Esophagus squamous epithelium (tissue), 5 donors: ENCODE measurements around the gene DPY30. TPM values are rescaled to one million over a fixed set of nuclear protein-coding genes. Genes with fewer than 3 reads are reported as not detected.

ENCODE experiments used
- DNase-seq: peaks from one replicate; lab custom pipeline; 2025; lab: John Stamatoyannopoulos, UW
- H3K27ac ChIP-seq, 4 donors: fragments of 200-600 bp; sonication (generic); one replicate each; pipeline ENCODE4 v1.5.1; 2016 to 2019; ENCODE audit warnings: mild to moderate bottlenecking in 1 of 4
- H3K27me3 ChIP-seq, 4 donors: fragments of 200-600 bp; sonication (generic); 1 replicate in 3 of 4; 2 replicates in 1 of 4; pipeline versions ENCODE4 v1.5.1 to v1.6.0; 2017 to 2021; ENCODE audit warnings: antibody characterized with exemption in 1 of 4
- H3K36me3 ChIP-seq, 3 donors: fragments of 200-600 bp; sonication (generic); one replicate each; pipeline ENCODE4 v1.5.1; 2016 to 2019
- H3K4me1 ChIP-seq, 3 donors: fragments of 200-600 bp; sonication (generic); one replicate each; pipeline ENCODE4 v1.5.1; 2017 to 2019
- H3K4me3 ChIP-seq, 4 donors: fragments of 200-600 bp; sonication (generic); 1 replicate in 3 of 4; 2 replicates in 1 of 4; pipeline ENCODE4 v1.5.1; 2016 to 2019; ENCODE audit warnings: mild to moderate bottlenecking in 2 of 4, moderate library complexity in 1 of 4
- H3K9me3 ChIP-seq, 3 donors: fragments of 200-600 bp; sonication (generic); one replicate each; pipeline ENCODE4 v1.5.1; 2016 to 2019
- CTCF ChIP-seq, 6 experiments: fragments of 450-650 bp in 4 of 6; fragments of 200-600 bp in 2 of 6; sonication (generic) in 2 of 6; IDR thresholded peaks; one replicate each; pipeline ENCODE4 v1.5.1; 2016 to 2019; ENCODE audit warnings: antibody characterized with exemption in 6 of 6, mild to moderate bottlenecking in 4 of 6, moderate library complexity in 4 of 6
- POLR2A ChIP-seq, 4 donors: fragments of 450-650 bp; IDR thresholded peaks; one replicate each; pipeline ENCODE4 v1.6.1; 2017; ENCODE audit warnings: antibody characterized with exemption in 4 of 4, mild to moderate bottlenecking in 4 of 4, moderate library complexity in 3 of 4
- WGBS, 2 donors: methylation state at CpG; one replicate each; pipeline ENCODE4 v1.1.5; 2018; 5-methylcytosine and 5-hydroxymethylcytosine counted together
- intact Hi-C: fragments of 100-400 bp; cut with DNase I; formaldehyde crosslinking; loops from one replicate; pipeline ENCODE4 v1.15.0; 2022
- total RNA-seq, 4 donors: library from RNA; depleted of rRNA; stranded (reverse); fragments of >200 nt; gene quantifications; one replicate each; pipeline ENCODE4 v1.1.0, GENCODE V29; 2016
- donor health status: DM: yes; HTN: yes; CAD: no.

The DPY30 gene
- total RNA-seq, 4 donors from 2014 or later = 53.0 to 58.2 (median 54.6) TPM

GRCh38 chr2:31980674-31981356, 58.8 kb downstream of the DPY30 start:
- Histone ChIP-seq H3K36me3 (peaks cover 0 to 9% (median 0%) of the 10 kb centered on the region in 3 donors), H3K4me3 (no peak overlapping the region), H3K27ac (no peak overlapping the region), H3K4me1 (peaks cover 0 to 18% (median 4%) of the 10 kb centered on the region in 3 donors), H3K27me3 (no peaks in the 10 kb centered on the region), H3K9me3 (no peaks in the 10 kb centered on the region)
- no peak for DNase-seq
- intact Hi-C loops = no loop called here
- WGBS, 2 donors = 60 to 71% methylated on average over 6 of the region's 6 CpGs
- TF ChIP-seq CTCF (IDR thresholded peaks at IDR 0.05) = no peak
- no peak for TF ChIP-seq POLR2A (IDR thresholded peaks at IDR 0.05)

GRCh38 chr2:31979956-31980355, 59.6 kb downstream of the DPY30 start:
- intact Hi-C loops = no loop called here
- 61 to 70% methylated on average over 3 of the region's 3 CpGs for WGBS, 2 donors
- TF ChIP-seq CTCF (IDR thresholded peaks at IDR 0.05) (no peak), POLR2A (IDR thresholded peaks at IDR 0.05) (no peak)

GRCh38 chr2:31979018-31979417, 60.6 kb downstream of the DPY30 start:
- no peak overlapping the region for H3K27ac ChIP-seq
- H3K27me3 ChIP-seq = no peaks in the 10 kb centered on the region
- H3K4me1 ChIP-seq = peaks cover 0 to 18% (median 4%) of the 10 kb centered on the region in 3 donors
- TF ChIP-seq CTCF (IDR thresholded peaks at IDR 0.05) (no peak), POLR2A (IDR thresholded peaks at IDR 0.05) (no peak)
- DNase-seq = no peak
- H3K36me3 ChIP-seq = peaks cover 0 to 9% (median 0%) of the 10 kb centered on the region in 3 donors
- WGBS, 2 donors = 90 to 96% methylated on average over 3 of the region's 3 CpGs
- H3K9me3 ChIP-seq = no peaks in the 10 kb centered on the region
- H3K4me3 ChIP-seq = no peak overlapping the region
- intact Hi-C loops = no loop called here

More at GRCh38 chr2:31979956-31980355, 59.6 kb downstream of the DPY30 start:
- no peaks in the 10 kb centered on the region for H3K9me3 ChIP-seq
- no peak overlapping the region for H3K4me3 ChIP-seq
- H3K4me1 ChIP-seq = peaks cover 0 to 18% (median 4%) of the 10 kb centered on the region in 3 donors
- H3K36me3 ChIP-seq = peaks cover 0 to 9% (median 0%) of the 10 kb centered on the region in 3 donors
- no peaks in the 10 kb centered on the region for H3K27me3 ChIP-seq
- H3K27ac ChIP-seq = no peak overlapping the region
- DNase-seq = no peak

- TF ChIP-seq CTCF (IDR thresholded peaks at IDR 0.05) (no peak), POLR2A (IDR thresholded peaks at IDR 0.05) (no peak)
- Histone ChIP-seq H3K27me3 (no peaks in the 10 kb centered on the region), H3K9me3 (no peaks in the 10 kb centered on the region), H3K4me3 (no peak overlapping the region), H3K27ac (no peak overlapping the region), H3K4me1 (peaks cover 0 to 18% (median 4%) of the 10 kb centered on the region in 3 donors), H3K36me3 (peaks cover 0 to 9% (median 0%) of the 10 kb centered on the region in 3 donors)
- 91 to 97% methylated on average over 6 of the region's 6 CpGs for WGBS, 2 donors
- no peak for DNase-seq
- intact Hi-C loops = no loop called here
Observed at GRCh38 chr2:31978436-31978835, 61.2 kb downstream of the DPY30 start.

Other genes with a start within 250 kb of the DPY30 start
- 10 to 100 TPM; 32.1 to 61.7 (median 45.0) TPM for gene MEMO1, start 28.8 kb downstream of the DPY30 start, total RNA-seq
- gene SPAST, start 23.8 kb upstream of the DPY30 start, total RNA-seq = 10 to 100 TPM; 13.1 to 19.4 (median 14.4) TPM
- gene SLC30A6, start 126.1 kb upstream of the DPY30 start, total RNA-seq = 10 to 100 TPM in 3 of 4 donors, 1 to 10 TPM in 1; 9.3 to 22.5 (median 17.2) TPM
- under 1 TPM in 3 of 4 donors, not detected in 1; 0.44 to 0.91 (median 0.57) TPM for gene NLRC4, start 225.1 kb upstream of the DPY30 start, total RNA-seq
- 10 to 100 TPM; 11.9 to 34.9 (median 13.7) TPM for gene YIPF4, start 238.1 kb upstream of the DPY30 start, total RNA-seq